Measurements from ENCODE around the gene MGARP. TPM values are rescaled to one million over a fixed set of nuclear protein-coding genes. Genes with fewer than 3 reads are reported as not detected.

The MGARP gene
- total and polyA plus RNA-seq, 2 experiments from 2014 or later: 2.4 to 4.1 TPM

- Mint-ChIP-seq H3K27ac (no peak overlapping the region), H3K4me3 (no peak overlapping the region), H3K9me3 (no peaks in the 10 kb centered on the region), H3K27me3 (ENCODE audit: insufficient read depth, low read depth, poor library complexity) (peaks cover 26% of the 10 kb centered on the region), H3K36me3 (ENCODE audit: low read depth) (no peaks in the 10 kb centered on the region), H3K4me1 (peaks cover 7% of the 10 kb centered on the region)
- DNase-seq (ENCODE audit: low spot score) (no peak), ATAC-seq (no peak)
- Histone ChIP-seq H3K36me3 (ENCODE audit: insufficient read depth) (no peaks in the 10 kb centered on the region), H3K27ac (ENCODE audit: low read depth) (no peak overlapping the region), H3F3A (replicated peaks; ENCODE audit: low read depth) (peaks cover 8% of the 10 kb centered on the region), H3K9me2 (ENCODE audit: insufficient read depth) (no peaks in the 10 kb centered on the region), H3K4me1 (ENCODE audit: insufficient read depth) (no peaks in the 10 kb centered on the region; the same call in 1 of the 2 replicates), H3K79me2 (replicated peaks; ENCODE audit: insufficient read depth) (no peaks in the 10 kb centered on the region), H4K20me1 (replicated peaks; ENCODE audit: insufficient read depth) (no peaks in the 10 kb centered on the region), H2AFZ (no peak overlapping the region), H3K4me3 (no peak overlapping the region), H3K27me3 (ENCODE audit: insufficient read depth) (peaks cover 46% of the 10 kb centered on the region), H3K4me2 (no peak overlapping the region)
- TF ChIP-seq EZH2 (IDR thresholded peaks at IDR 0.05; ENCODE audit: low read depth, unreplicated experiment) (no peak), CTCF (conservative IDR thresholded peaks at IDR 0.05; ENCODE audit: low read depth in 2 of 2) (no peak), ZNF114 (CRISPR knock-in tag; IDR thresholded peaks at IDR 0.05) (no peak), CREB1 (CRISPR knock-in tag; IDR thresholded peaks at IDR 0.05; ENCODE audit: low read depth) (no peak), ZNF331 (CRISPR knock-in tag; IDR thresholded peaks at IDR 0.05; ENCODE audit: low read depth) (no peak), STAT1 (IDR thresholded peaks at IDR 0.05; ENCODE audit: unreplicated experiment) (no peak), JUNB (IDR thresholded peaks at IDR 0.05; ENCODE audit: unreplicated experiment) (no peak), POLR2AphosphoS5 (IDR thresholded peaks at IDR 0.05; ENCODE audit: low read depth) (no peak), NANOG (IDR thresholded peaks at IDR 0.05; ENCODE audit: borderline replicate concordance) (no peak)
- TF ChIP-seq, protein P1, sequence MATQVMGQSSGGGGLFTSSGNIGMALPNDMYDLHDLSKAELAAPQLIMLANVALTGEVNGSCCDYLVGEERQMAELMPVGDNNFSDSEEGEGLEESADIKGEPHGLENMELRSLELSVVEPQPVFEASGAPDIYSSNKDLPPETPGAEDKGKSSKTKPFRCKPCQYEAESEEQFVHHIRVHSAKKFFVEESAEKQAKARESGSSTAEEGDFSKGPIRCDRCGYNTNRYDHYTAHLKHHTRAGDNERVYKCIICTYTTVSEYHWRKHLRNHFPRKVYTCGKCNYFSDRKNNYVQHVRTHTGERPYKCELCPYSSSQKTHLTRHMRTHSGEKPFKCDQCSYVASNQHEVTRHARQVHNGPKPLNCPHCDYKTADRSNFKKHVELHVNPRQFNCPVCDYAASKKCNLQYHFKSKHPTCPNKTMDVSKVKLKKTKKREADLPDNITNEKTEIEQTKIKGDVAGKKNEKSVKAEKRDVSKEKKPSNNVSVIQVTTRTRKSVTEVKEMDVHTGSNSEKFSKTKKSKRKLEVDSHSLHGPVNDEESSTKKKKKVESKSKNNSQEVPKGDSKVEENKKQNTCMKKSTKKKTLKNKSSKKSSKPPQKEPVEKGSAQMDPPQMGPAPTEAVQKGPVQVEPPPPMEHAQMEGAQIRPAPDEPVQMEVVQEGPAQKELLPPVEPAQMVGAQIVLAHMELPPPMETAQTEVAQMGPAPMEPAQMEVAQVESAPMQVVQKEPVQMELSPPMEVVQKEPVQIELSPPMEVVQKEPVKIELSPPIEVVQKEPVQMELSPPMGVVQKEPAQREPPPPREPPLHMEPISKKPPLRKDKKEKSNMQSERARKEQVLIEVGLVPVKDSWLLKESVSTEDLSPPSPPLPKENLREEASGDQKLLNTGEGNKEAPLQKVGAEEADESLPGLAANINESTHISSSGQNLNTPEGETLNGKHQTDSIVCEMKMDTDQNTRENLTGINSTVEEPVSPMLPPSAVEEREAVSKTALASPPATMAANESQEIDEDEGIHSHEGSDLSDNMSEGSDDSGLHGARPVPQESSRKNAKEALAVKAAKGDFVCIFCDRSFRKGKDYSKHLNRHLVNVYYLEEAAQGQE (IDR thresholded peaks at IDR 0.05; ENCODE audit: unreplicated experiment): no peak
- TF ChIP-seq, protein P2, sequence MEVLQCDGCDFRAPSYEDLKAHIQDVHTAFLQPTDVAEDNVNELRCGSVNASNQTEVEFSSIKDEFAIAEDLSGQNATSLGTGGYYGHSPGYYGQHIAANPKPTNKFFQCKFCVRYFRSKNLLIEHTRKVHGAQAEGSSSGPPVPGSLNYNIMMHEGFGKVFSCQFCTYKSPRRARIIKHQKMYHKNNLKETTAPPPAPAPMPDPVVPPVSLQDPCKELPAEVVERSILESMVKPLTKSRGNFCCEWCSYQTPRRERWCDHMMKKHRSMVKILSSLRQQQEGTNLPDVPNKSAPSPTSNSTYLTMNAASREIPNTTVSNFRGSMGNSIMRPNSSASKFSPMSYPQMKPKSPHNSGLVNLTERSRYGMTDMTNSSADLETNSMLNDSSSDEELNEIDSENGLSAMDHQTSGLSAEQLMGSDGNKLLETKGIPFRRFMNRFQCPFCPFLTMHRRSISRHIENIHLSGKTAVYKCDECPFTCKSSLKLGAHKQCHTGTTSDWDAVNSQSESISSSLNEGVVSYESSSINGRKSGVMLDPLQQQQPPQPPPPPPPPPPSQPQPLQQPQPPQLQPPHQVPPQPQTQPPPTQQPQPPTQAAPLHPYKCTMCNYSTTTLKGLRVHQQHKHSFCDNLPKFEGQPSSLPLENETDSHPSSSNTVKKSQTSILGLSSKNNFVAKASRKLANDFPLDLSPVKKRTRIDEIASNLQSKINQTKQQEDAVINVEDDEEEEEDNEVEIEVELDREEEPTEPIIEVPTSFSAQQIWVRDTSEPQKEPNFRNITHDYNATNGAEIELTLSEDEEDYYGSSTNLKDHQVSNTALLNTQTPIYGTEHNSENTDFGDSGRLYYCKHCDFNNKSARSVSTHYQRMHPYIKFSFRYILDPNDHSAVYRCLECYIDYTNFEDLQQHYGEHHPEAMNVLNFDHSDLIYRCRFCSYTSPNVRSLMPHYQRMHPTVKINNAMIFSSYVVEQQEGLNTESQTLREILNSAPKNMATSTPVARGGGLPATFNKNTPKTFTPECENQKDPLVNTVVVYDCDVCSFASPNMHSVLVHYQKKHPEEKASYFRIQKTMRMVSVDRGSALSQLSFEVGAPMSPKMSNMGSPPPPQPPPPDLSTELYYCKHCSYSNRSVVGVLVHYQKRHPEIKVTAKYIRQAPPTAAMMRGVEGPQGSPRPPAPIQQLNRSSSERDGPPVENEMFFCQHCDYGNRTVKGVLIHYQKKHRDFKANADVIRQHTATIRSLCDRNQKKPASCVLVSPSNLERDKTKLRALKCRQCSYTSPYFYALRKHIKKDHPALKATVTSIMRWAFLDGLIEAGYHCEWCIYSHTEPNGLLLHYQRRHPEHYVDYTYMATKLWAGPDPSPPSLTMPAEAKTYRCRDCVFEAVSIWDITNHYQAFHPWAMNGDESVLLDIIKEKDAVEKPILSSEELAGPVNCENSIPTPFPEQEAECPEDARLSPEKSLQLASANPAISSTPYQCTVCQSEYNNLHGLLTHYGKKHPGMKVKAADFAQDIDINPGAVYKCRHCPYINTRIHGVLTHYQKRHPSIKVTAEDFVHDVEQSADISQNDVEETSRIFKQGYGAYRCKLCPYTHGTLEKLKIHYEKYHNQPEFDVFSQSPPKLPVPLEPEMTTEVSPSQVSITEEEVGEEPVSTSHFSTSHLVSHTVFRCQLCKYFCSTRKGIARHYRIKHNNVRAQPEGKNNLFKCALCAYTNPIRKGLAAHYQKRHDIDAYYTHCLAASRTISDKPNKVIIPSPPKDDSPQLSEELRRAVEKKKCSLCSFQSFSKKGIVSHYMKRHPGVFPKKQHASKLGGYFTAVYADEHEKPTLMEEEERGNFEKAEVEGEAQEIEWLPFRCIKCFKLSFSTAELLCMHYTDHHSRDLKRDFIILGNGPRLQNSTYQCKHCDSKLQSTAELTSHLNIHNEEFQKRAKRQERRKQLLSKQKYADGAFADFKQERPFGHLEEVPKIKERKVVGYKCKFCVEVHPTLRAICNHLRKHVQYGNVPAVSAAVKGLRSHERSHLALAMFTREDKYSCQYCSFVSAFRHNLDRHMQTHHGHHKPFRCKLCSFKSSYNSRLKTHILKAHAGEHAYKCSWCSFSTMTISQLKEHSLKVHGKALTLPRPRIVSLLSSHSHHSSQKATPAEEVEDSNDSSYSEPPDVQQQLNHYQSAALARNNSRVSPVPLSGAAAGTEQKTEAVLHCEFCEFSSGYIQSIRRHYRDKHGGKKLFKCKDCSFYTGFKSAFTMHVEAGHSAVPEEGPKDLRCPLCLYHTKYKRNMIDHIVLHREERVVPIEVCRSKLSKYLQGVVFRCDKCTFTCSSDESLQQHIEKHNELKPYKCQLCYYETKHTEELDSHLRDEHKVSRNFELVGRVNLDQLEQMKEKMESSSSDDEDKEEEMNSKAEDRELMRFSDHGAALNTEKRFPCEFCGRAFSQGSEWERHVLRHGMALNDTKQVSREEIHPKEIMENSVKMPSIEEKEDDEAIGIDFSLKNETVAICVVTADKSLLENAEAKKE (CRISPR knock-in tag; IDR thresholded peaks at IDR 0.05): no peak
Measured at GRCh38 chr4:139275281-139275735, 4.7 kb downstream of the MGARP start.
